Panc1 (cell line): ENCODE data around the gene SLC19A2. TPM values are rescaled to one million over a fixed set of nuclear protein-coding genes. Genes with fewer than 3 reads are reported as not detected.

Source experiments
- ATAC-seq: fragments of 200-7000 bp; cut with Tn5 transposase; 2 replicates; pipeline ENCODE4 v1.9.1; 2020; ENCODE audit warnings: mild to moderate bottlenecking, moderate library complexity
- BruUV-seq: library from RNA; stranded (reverse); fragments of 400-500 nt; replicated peaks from 2 replicates; lab custom pipeline; 2021; lab: Mats Ljungman, UMichigan
- CTCF ChIA-PET: fragments of 300-600 bp; sonication (Branson Sonifier 250); formaldehyde crosslinking; loops from one replicate; lab custom pipeline; 2022; ENCODE audit warnings: antibody characterized with exemption; lab: Charles Lee
- POLR2A ChIA-PET: fragments of 300-600 bp; sonication (Branson Sonifier 250); formaldehyde crosslinking; loops from one replicate; lab custom pipeline; 2022; ENCODE audit warnings: antibody characterized with exemption; lab: Charles Lee
- DNase-seq: peaks from one replicate; pipeline ENCODE4 v3.0.0-alpha.2; 2010; ENCODE audit warnings: low read depth, low spot score
- H3K27ac ChIP-seq: 2 replicates; pipeline ENCODE4 v1.5.1; 2011; ENCODE audit warnings: mild to moderate bottlenecking, low read length, inconsistent platforms
- H3K27me3 ChIP-seq: fragments of 200-500 bp; sonication (Bioruptor generic); 2 replicates; pipeline ENCODE4 v1.6.0; 2014; ENCODE audit warnings: low read length, inconsistent platforms; ENCODE audit not compliant: control insufficient read depth, insufficient read depth
- H3K36me3 ChIP-seq: fragments of 200-500 bp; sonication (Bioruptor generic); 2 replicates; pipeline ENCODE4 v1.5.1; 2014; ENCODE audit warnings: inconsistent platforms, mild to moderate bottlenecking, low read length, moderate library complexity; ENCODE audit not compliant: control insufficient read depth, insufficient read depth
- H3K4me1 ChIP-seq: 2 replicates; pipeline ENCODE4 v1.5.1; 2011; ENCODE audit warnings: inconsistent platforms, mild to moderate bottlenecking, low read length, moderate library complexity; ENCODE audit not compliant: control insufficient read depth, insufficient read depth
- H3K4me3 ChIP-seq, 2 experiments: 2 replicates each; pipeline ENCODE4 v1.5.1; 2011 to 2012; ENCODE audit warnings: low read depth in 2 of 2, low read length in 2 of 2, mild to moderate bottlenecking in 2 of 2, inconsistent platforms in 1 of 2, moderate library complexity in 1 of 2
- H3K9me3 ChIP-seq: fragments of 200-500 bp; sonication (Bioruptor generic); 2 replicates; pipeline ENCODE4 v1.5.1; 2014; ENCODE audit warnings: low read depth, mild to moderate bottlenecking, inconsistent platforms, low read length, moderate library complexity; ENCODE audit not compliant: control insufficient read depth, insufficient read depth
- CTCF ChIP-seq: fragments of 450-650 bp; IDR thresholded peaks from 2 replicates; pipeline ENCODE4 v1.5.1; 2017; ENCODE audit warnings: mild to moderate bottlenecking
- POLR2AphosphoS5 ChIP-seq: IDR thresholded peaks from 2 replicates; pipeline ENCODE4 v1.6.1; 2012; ENCODE audit warnings: mild to moderate bottlenecking, low read depth, low read length, moderate library complexity
- REST ChIP-seq, 2 experiments: IDR thresholded peaks; 2 replicates each; pipeline ENCODE4 v1.6.1; 2011 to 2012; ENCODE audit warnings: low read depth in 2 of 2, control low read depth in 1 of 2, low read length in 1 of 2, mild to moderate bottlenecking in 1 of 2, moderate library complexity in 1 of 2; ENCODE audit not compliant: insufficient read depth in 1 of 2
- SIN3A ChIP-seq: IDR thresholded peaks from 2 replicates; pipeline ENCODE4 v1.6.1; 2012; ENCODE audit warnings: low read depth, mild to moderate bottlenecking, low read length, moderate library complexity, borderline replicate concordance; ENCODE audit not compliant: insufficient read depth
- TCF7L2 ChIP-seq: IDR thresholded peaks from 2 replicates; pipeline ENCODE4 v1.6.1; 2011; ENCODE audit warnings: mild to moderate bottlenecking, low read depth, low read length, inconsistent platforms
- in situ Hi-C: cut with HindIII; loops from 2 replicates; pipeline ENCODE4 v1.10.0; 2016; ENCODE audit warnings: low sequenced_read_pairs, low pct_unique_long_range_greater_than_20kb
- intact Hi-C: fragments of 100-400 bp; cut with micrococcal nuclease; formaldehyde crosslinking; loops from one replicate; pipeline ENCODE4 v1.10.0; 2022; ENCODE audit not compliant: unreplicated experiment
- total RNA-seq: library from RNA; stranded (reverse); gene quantifications from one replicate; pipeline ENCODE4 v1.2.1, GENCODE V29; 2021; ENCODE audit not compliant: unreplicated experiment

Gene SLC19A2
- total RNA-seq, 1 experiment from 2014 or later = 10.8 TPM

GRCh38 chr1:169527001-169527400, 41.3 kb upstream of the SLC19A2 start:
- POLR2A ChIA-PET = no interaction called here
- intact Hi-C loops = no loop called here
- no peak overlapping the region for H3K4me3 ChIP-seq
- H3K4me1 ChIP-seq = no peaks in the 10 kb centered on the region
- H3K27ac ChIP-seq = no peak overlapping the region
- no peaks in the 10 kb centered on the region for H3K36me3 ChIP-seq
- no peak for ATAC-seq
- BruUV-seq = no TSS peak
- in situ Hi-C loops = no loop called here
- peaks cover 10% of the 10 kb centered on the region for H3K27me3 ChIP-seq
- TF ChIP-seq SIN3A = no peak
- no peak for TF ChIP-seq REST (IDR thresholded peaks at IDR 0.05; ENCODE audit: insufficient read depth in 1 of 2, low read depth in 2 of 2, low read length in 1 of 2)
- no peak for TF ChIP-seq CTCF
- no peak for TF ChIP-seq TCF7L2
- no peak for TF ChIP-seq POLR2AphosphoS5
- no peak for DNase-seq
- CTCF ChIA-PET = no interaction called here
- H3K9me3 ChIP-seq = no peaks in the 10 kb centered on the region

GRCh38 chr1:169526120-169526832, 40.5 kb upstream of the SLC19A2 start:
- in situ Hi-C loops (no loop called here), intact Hi-C loops (no loop called here)
- peaks cover 10% of the 10 kb centered on the region for H3K27me3 ChIP-seq
- TF ChIP-seq TCF7L2 = no peak
- TF ChIP-seq CTCF = no peak
- no peak for TF ChIP-seq POLR2AphosphoS5
- TF ChIP-seq SIN3A = no peak
- TF ChIP-seq REST (IDR thresholded peaks at IDR 0.05; ENCODE audit: insufficient read depth in 1 of 2, low read depth in 2 of 2, low read length in 1 of 2) = no peak
- CTCF ChIA-PET = no interaction called here
- BruUV-seq = no TSS peak
- DNase-seq (no peak), ATAC-seq (no peak)
- H3K4me3 ChIP-seq = no peak overlapping the region
- H3K36me3 ChIP-seq = no peaks in the 10 kb centered on the region
- H3K9me3 ChIP-seq = no peaks in the 10 kb centered on the region
- H3K4me1 ChIP-seq = no peaks in the 10 kb centered on the region
- POLR2A ChIA-PET = no interaction called here
- no peak overlapping the region for H3K27ac ChIP-seq
